GM20431 (cell line): Measurements from ENCODE around the gene TRPM1.
"Not testable (repeated sequence)": the region's sequence is repeated elsewhere in the genome, so short reads cannot be mapped to it uniquely, and the experiment has no call there.

Experiments
- in situ Hi-C: fragments of 300-500 bp; cut with MseI, MboI; formaldehyde crosslinking; loops from one replicate; pipeline ENCODE4 v1.15.0; 2020; ENCODE audit warnings: low sequenced_read_pairs; ENCODE audit not compliant: unreplicated experiment

TRPM1 gene

GRCh38 chr15:31127596-31128261 is 26.2 kb upstream of the TRPM1 start:
- in situ Hi-C loops = no loop called here

DNA sequence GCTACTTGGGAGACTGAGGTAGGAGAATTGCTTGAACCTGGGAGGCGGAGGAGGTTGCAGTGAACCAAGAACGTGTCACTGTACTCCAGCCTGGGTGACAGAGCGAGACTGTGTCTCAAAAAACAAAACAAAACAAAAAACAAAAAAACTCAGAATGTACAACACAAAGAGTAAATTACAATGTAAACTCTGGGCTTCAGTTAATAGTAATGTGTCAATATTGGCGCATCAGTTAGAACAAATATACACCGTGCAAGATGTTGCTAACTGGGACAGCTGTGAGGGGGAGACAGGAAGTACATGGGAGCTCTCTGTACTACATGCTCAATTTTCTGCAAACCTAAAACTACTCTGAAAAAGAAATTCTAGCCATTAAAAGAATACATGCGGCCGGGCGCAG is 23.5 kb upstream of the TRPM1 start:
- in situ Hi-C loops = no loop called here

DNA sequence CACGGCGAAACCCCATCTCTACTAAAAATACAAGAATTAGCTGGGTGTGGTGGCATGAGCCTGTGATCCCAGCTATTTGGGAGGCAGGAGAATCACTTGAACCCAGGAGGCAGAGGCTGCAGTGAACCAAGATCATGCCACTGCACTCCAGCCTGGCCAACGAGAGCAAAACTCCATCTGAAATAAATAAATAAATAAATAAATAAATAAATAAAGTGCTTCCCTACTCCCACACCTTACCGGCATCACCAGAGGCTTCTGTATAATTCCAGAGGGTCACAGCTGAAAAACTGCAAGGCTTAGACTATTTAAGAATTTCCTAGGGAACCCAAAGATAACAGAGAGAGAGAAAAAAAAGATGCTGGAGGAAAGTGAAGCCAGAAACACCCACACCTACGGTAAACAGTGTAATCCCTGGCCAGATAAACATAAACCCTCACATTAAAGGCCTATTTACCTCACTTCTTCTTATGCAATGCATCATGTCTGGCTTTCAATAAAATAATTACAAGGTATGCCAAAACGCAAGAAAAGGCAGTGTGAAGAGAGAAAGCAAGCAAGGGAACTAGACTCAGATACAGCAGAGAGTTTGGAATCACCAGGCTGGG is 15.0 kb upstream of the TRPM1 start:
- in situ Hi-C loops = loop anchor here (10.0 kb wide), 1 partner anchor 222 kb away; no protein-coding TSS in a partner anchor

GRCh38 chr15:31111091-31111647 is 9.6 kb upstream of the TRPM1 start:
- in situ Hi-C loops = loop anchor here (10.0 kb wide), 1 partner anchor 216 kb away; no protein-coding TSS in a partner anchor

DNA sequence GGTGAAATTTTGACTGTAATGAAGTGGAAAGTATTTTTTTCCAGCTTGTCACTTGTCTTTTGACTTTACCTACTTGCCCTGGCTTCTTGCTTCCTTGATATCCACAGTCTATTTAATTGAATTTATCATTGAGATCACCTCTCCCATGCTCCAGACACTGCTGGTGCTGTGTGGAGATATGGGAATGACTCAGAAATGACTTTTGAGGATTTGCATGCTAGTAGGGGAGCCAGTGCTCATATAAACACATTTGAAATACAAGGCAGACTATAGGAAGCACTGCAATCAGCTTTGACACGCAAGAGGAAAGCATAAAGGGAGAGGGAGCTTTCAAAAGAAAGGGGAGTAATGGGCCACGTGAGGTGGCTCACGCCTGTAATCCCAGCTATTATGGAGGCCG is 7.3 kb upstream of the TRPM1 start:
- in situ Hi-C loops = no loop called here

DNA sequence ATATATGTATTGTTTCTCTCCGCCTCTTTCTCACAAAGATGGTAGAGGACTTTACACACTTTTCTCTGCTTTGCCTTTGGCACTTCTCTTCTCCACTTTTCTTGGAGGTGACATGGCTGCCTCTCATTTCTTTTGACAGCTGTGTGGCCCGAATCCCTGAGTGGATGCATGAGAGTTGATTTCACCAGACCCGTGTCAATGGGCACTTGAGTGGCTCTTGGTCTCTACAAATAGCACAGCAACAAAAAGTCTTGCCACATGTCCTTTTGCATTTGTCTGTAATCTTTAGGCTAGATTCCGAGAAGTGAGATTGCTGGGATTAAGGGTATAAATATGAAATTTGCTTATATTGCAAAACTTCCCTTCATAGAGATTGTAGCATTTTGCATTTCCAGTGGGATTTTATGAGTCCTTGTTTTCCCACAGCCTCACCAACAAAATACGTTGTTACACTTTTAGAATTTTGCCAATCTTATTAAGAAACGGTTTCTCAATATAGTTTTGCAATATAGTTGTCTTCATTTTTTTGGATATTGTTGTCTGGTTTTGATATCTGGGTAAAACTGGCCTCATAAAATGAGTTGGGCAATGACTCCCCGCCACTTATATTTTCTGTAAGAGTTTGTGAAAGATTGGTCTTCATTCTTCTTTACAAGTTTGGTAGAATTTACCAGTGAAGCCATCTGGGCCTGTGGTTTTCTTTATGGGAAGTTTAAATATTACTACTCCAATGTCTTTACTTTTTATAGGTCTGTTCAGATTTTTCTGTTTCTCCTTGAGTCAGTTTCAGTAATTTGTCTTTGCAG is 5.2 kb upstream of the TRPM1 start:
- in situ Hi-C loops = no loop called here

- in situ Hi-C loops = no loop called here
Measured at GRCh38 chr15:31104003-31104402, 2.5 kb upstream of the TRPM1 start.

- in situ Hi-C loops = no loop called here
Measured at GRCh38 chr15:31102374-31103342, 1.1 kb upstream of the TRPM1 start.

- in situ Hi-C loops = no loop called here
Measured at GRCh38 chr15:31102039-31102321, 455 bp upstream of the TRPM1 start.

DNA sequence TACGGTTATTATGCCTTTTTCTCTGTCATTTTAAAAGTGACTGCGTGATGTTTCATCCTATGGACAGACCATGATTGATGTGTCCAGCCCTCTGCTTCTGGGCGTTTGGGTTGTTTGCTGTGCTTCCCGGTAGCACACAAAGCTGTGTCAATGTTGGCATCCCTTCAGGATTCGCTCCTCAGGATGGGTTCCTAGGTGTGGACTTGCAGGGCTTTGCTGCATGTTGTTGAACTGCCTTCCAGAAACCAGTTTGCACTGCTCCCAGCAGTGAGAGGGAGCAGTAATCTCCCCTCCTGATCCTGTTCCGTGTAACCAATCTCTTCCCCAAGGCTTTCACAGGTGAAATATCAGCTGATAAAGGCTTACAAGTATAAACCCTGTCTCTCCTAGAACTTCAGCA is 787 bp downstream of the TRPM1 start:
- in situ Hi-C loops = no loop called here

DNA sequence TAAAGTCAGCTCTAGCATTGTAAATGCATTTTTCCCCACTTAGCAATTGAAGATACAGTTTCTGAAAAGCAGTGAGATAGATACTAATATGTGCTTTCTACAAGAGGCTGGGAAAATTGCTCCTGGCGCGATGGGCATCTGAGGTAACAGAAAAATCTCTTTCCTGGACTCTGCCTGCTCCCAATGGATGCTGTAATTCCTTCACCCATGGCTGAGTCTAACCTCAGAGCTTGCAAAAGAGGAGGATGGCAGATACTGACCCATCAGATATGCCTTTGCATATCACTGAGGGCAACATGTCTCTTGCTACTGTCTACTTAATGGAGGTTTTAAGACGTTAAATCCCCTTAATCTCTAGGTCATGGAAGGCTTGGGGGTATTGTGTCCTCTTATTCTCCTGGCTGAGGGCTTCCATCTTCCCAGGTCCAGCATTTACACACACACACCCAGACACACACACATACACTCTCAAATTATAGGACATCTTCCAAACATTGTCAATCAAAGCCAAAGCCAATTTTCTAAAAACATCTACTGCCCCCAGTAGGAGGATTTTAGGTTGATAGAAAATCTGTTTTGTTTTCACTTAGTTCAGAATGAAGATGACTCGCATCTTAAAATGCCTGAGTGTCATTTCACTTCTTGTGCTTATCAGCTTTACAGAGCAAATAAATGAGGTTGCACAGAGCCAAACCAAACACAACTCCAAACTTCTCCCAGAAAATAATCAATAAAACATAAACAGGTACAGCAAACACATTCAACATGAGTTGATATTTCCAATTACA is 2.4 kb downstream of the TRPM1 start:
- in situ Hi-C loops = no loop called here

DNA sequence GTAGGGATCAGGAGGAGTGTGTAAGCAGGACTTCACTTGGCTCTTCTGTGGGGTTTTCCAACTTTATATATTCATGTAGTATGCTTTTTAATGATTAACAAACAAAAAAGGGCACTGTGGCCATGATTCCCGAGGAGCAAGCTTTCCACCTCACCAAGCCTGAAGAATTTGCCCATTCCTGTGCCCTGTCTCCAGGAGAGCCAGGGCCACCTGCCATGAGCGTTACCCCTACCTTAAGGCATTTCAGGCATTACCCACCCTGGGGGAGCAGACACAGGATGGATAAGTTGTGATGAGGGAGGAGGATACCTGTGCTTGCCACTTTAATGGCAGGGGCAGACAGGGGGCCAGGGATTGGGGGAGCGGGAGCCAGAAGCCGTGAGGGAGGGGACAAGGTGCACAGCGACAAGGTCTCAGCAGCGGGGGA is 3.0 kb downstream of the TRPM1 start:
- in situ Hi-C loops = no loop called here

DNA sequence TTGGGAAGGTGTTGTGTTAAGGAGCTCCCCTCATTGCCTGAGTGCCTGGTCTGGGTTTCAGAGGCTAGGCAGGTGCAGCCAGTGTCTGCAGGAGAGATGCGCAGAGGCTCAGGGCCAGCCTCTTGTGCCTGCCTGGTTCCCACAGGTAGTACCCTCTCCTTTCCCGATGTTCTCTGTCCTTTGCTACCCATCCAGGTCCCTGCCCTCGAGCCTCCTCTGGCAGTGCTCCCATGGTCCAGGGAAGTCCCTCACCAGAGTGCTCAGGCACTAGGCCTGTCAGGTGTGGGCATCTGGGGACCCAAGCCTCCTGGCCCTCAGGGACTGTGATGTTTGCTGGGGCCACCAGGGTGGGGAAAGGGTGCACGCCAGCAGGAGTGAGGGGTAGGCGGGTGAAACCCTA is 5.0 kb downstream of the TRPM1 start:
- in situ Hi-C loops = no loop called here

- in situ Hi-C loops = no loop called here
Measured at GRCh38 chr15:31091481-31091880, 10.0 kb downstream of the TRPM1 start.

GRCh38 chr15:31090766-31091165 is 10.8 kb downstream of the TRPM1 start:
- in situ Hi-C loops = no loop called here

DNA sequence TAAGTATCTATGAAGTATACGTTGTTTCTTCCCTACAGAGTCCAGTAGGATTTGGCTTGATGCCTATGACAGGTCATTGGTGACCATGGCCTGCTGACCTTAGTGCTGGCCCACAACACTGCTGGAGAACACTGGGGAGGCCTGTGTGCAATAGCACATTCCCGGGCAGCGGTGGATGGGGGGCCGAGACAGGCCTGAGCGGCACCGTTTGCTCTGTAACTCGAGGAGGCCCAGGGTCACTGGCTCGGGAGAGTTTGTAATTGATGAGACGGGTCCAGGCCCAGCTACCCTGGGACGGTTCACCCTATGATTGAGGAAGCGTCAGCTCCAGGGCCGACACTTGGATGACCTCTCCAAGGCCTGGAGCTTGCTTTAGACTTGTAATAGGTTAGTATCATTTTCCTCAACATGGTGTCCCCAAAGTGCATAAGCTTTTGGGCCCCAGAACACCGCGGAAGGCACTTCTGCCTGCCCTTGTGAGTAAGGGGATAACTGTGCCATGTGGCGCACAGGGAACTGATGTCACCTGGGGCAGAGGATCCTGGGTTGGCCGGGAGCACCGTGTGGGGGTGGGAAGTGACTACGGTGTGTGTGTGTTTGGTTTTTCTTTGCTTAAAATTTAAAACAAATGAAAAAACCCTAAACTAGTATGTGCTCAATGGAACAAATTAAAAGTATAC is 12.0 kb downstream of the TRPM1 start:
- in situ Hi-C loops = no loop called here

DNA sequence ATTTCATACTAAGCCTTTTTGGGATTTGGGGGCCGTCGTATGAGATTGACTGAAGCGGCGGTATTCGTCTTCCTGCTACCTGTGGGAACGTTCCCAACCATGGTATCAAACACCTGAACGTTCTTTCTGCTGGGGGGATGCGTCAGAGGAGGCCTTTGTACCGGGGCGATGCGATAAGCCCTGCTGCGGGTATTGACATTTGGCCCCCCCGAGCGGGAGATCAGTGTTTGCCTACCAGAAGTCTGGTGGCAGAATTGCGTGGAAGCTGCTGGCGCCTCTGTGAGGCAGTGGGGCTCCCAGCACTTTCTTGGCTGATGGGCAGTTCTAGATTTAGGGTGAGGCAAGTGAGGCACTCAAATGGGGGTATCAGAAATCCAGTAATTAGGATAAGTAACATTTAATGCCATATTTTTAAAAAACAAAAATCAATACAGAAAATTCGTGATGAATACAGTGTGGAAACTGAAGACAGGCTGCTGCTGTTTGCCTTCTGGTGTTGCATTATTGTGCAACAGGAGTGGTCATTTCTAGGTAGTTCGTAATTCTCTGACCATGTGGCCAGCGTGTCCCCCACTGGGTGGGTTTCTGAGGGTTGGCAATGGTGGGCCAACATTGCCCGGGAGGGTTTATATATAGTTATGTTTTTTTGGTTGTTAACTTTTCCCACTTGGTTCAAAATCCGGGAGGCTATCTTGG is 12.7 kb downstream of the TRPM1 start:
- in situ Hi-C loops = no loop called here

- in situ Hi-C loops = not testable (repeated sequence)
Measured at GRCh38 chr15:31088041-31088440, 13.5 kb downstream of the TRPM1 start.
